ENCODE measurements around the gene PPP1R14C.
"Not testable (repeated sequence)": the region's sequence is repeated elsewhere in the genome, so short reads cannot be mapped to it uniquely, and the experiment has no call there.

GRCh38 chr6:150241756-150242155 is 98.9 kb downstream of the PPP1R14C start:
- not testable (repeated sequence) for TF ChIP-seq CTCF (conservative IDR thresholded peaks at IDR 0.05 in 1 of 2, IDR thresholded peaks at IDR 0.05 in 1 of 2; ENCODE audit: extremely low read depth in 1 of 2, insufficient read depth in 1 of 2, low read depth in 1 of 2, low read length in 2 of 2); EZH2 (IDR thresholded peaks at IDR 0.05; ENCODE audit: borderline replicate concordance, low read length)
